Measurements from ENCODE around the gene SHBG.

DNA sequence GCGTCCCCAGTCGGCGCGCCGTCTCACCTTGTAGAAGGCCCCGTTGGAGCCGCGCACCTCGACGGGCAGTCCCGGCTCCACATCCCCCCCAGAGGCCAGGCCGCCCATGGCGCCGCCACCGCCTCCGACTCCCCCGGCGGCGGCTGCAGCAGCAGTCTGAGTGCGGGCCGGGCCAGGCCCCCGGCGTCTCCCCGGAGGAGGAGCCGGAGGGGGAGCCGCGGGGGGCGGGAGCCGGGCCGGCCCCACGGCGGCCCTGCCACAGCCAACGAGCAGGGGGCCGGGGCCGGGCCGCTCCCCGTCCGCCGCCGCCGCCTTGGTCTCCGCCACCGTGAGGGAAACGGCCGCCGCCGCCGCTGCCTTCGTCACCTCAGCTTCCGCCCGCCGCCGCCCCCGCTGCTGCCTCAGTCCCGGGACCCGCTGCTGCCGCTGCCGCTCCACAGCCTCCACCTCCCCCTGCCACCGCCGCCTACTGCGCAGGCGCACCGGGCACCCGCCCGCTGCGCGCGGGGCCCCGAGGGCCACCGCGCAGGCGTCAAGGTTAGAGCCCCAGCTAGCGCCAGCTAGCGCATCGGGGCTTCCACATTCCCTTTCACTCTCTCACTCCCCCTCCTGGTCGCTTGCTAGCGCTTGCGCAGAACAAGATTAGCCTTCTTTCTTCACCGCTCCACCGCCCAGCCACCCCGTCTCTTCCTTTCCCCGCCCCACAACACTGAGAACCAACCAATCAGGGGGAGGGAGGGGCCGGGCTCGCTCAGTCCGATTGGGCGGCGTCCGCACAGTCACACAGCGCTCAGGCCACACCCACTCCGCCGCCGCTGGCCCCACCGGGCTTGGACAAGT is 15.3 kb upstream of the SHBG start, which contains the start of gene FXR2:
- no peak for TF ChIP-seq EZH2 (IDR thresholded peaks at IDR 0.05; ENCODE audit: borderline replicate concordance, low read length)
- TF ChIP-seq, protein P1, sequence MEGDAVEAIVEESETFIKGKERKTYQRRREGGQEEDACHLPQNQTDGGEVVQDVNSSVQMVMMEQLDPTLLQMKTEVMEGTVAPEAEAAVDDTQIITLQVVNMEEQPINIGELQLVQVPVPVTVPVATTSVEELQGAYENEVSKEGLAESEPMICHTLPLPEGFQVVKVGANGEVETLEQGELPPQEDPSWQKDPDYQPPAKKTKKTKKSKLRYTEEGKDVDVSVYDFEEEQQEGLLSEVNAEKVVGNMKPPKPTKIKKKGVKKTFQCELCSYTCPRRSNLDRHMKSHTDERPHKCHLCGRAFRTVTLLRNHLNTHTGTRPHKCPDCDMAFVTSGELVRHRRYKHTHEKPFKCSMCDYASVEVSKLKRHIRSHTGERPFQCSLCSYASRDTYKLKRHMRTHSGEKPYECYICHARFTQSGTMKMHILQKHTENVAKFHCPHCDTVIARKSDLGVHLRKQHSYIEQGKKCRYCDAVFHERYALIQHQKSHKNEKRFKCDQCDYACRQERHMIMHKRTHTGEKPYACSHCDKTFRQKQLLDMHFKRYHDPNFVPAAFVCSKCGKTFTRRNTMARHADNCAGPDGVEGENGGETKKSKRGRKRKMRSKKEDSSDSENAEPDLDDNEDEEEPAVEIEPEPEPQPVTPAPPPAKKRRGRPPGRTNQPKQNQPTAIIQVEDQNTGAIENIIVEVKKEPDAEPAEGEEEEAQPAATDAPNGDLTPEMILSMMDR (IDR thresholded peaks at IDR 0.05; ENCODE audit: low read length), result peak; percentile 56
